Kidney epithelial cell (primary cell): ENCODE measurements around the gene THOC1. TPM values are rescaled to one million over a fixed set of nuclear protein-coding genes. Genes with fewer than 3 reads are reported as not detected.

ENCODE experiments used
- DNase-seq: peaks from one replicate; pipeline ENCODE4 v3.0.0-alpha.2; 2010; ENCODE audit warnings: low read depth
- H3K27me3 ChIP-seq: 2 replicates; pipeline ENCODE4 v1.6.0; 2011; ENCODE audit warnings: low read length; ENCODE audit not compliant: control insufficient read depth, insufficient read depth
- H3K36me3 ChIP-seq: 2 replicates; pipeline ENCODE4 v1.5.1; 2011; ENCODE audit warnings: low read length; ENCODE audit not compliant: control insufficient read depth, insufficient read depth
- H3K4me3 ChIP-seq: 2 replicates; pipeline ENCODE4 v1.5.1; 2011; ENCODE audit warnings: low read depth, mild to moderate bottlenecking, control low read depth, low read length
- CTCF ChIP-seq: IDR thresholded peaks from 2 replicates; pipeline ENCODE4 v1.5.1; 2011; ENCODE audit warnings: mild to moderate bottlenecking, moderate library complexity, low read length, control low read depth, inconsistent platforms; ENCODE audit not compliant: insufficient read depth, poor library complexity, severe bottlenecking
- total RNA-seq: library from RNA; depleted of rRNA; stranded (reverse); fragments of >200 nt; gene quantifications from 2 replicates; pipeline ENCODE4 v1.2.3, GENCODE V29; 2015

THOC1 gene
- total RNA-seq, 1 donor from 2014 or later, result 28.7 TPM

GRCh38 chr18:211582-211981 lies 56.3 kb downstream of the THOC1 start:
- TF ChIP-seq CTCF, result no peak
- DNase-seq, result no peak
- H3K4me3 ChIP-seq, result no peak overlapping the region
- peaks cover 2% of the 10 kb centered on the region for H3K36me3 ChIP-seq
- H3K27me3 ChIP-seq, result no peaks in the 10 kb centered on the region

GRCh38 chr18:210733-211132 lies 57.1 kb downstream of the THOC1 start:
- no peaks in the 10 kb centered on the region for H3K27me3 ChIP-seq
- no peak overlapping the region for H3K4me3 ChIP-seq
- DNase-seq, result no peak
- peaks cover 3% of the 10 kb centered on the region for H3K36me3 ChIP-seq
- TF ChIP-seq CTCF, result no peak

- H3K27me3 ChIP-seq, result no peaks in the 10 kb centered on the region
- no peak for DNase-seq
- no peak for TF ChIP-seq CTCF
- H3K4me3 ChIP-seq, result no peak overlapping the region
- H3K36me3 ChIP-seq, result peaks cover 3% of the 10 kb centered on the region
Observed at GRCh38 chr18:210075-210474, 57.8 kb downstream of the THOC1 start.

GRCh38 chr18:199768-200167 lies 68.1 kb downstream of the THOC1 start:
- no peak for TF ChIP-seq CTCF
- H3K36me3 ChIP-seq, result peaks cover 2% of the 10 kb centered on the region
- no peaks in the 10 kb centered on the region for H3K27me3 ChIP-seq
- H3K4me3 ChIP-seq, result no peak overlapping the region
- no peak for DNase-seq

- TF ChIP-seq CTCF, result no peak
- no peak for DNase-seq
- peaks cover 2% of the 10 kb centered on the region for H3K36me3 ChIP-seq
- no peaks in the 10 kb centered on the region for H3K27me3 ChIP-seq
- H3K4me3 ChIP-seq, result no peak overlapping the region
Observed at GRCh38 chr18:199214-199613, 68.6 kb downstream of the THOC1 start.

GRCh38 chr18:195651-196050 lies 72.2 kb downstream of the THOC1 start:
- Histone ChIP-seq H3K36me3 (peaks cover 2% of the 10 kb centered on the region), H3K27me3 (no peaks in the 10 kb centered on the region)
- TF ChIP-seq CTCF, result no peak

More at GRCh38 chr18:195651-196050, 72.2 kb downstream of the THOC1 start:
- no peak for DNase-seq
- no peak overlapping the region for H3K4me3 ChIP-seq
